SK-N-DZ (cell line): ENCODE results near the gene DPEP2NB. TPM values are rescaled to one million over a fixed set of nuclear protein-coding genes. Genes with fewer than 3 reads are reported as not detected.
A peak's percentile ranks its signal among the peaks of the same experiment; 100 is the strongest.
"Not testable (repeated sequence)": the region's sequence is repeated elsewhere in the genome, so short reads cannot be mapped to it uniquely, and the experiment has no call there.

Experiments
- DNase-seq: peaks from one replicate; pipeline ENCODE4 v3.0.0-alpha.2; 2015; ENCODE audit warnings: low spot score
- polyA plus RNA-seq, 2 experiments: library from polyadenylated mRNA; depleted of rRNA; stranded (reverse); fragments of >200 nt; gene quantifications; 2 replicates each; pipeline ENCODE4 v1.2.3, GENCODE V29; 2014

Gene DPEP2NB, protein sequence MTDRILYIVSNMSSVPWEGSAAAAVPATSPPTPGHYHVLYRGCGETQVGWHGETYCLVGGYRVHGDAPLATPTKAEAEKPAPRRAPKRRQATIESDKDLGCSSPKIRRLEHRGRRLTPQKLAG
- not detected in 2 replicates for polyA plus RNA-seq (2014; cell fraction: cytosol; rRNA removed)
- not detected in 2 replicates for polyA plus RNA-seq (2014; cell fraction: nucleus; rRNA removed)

DNA sequence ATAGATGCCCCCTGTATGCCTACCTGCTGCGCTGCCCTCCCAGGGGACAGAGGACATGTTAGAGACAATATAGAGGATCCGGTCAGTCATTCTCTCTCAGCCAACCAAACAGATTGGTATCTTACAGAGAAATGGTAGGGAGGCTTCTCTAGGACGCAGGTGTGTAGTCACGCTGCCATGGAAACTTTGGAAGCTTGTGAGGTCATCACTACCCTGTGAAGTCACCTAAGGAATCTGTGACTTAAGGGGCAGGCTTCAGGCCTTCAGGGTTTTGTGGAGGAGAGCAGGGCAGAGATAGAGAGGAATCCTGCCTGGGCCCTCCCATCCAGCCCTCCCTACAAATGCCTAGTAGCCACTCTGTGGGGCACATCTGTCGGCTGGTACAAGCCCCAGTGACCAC, at the start of gene DPEP2NB:
TSS of gene DPEP2NB (minus strand) at position 231 of the 400 bp plus-strand sequence. CDS start at position 90, 141 bp downstream.
- no peak for DNase-seq

GRCh38 chr16:68064791-68065365, 49.2 kb upstream of the DPEP2NB start:
- DNase-seq, result peak; percentile 69

DNA sequence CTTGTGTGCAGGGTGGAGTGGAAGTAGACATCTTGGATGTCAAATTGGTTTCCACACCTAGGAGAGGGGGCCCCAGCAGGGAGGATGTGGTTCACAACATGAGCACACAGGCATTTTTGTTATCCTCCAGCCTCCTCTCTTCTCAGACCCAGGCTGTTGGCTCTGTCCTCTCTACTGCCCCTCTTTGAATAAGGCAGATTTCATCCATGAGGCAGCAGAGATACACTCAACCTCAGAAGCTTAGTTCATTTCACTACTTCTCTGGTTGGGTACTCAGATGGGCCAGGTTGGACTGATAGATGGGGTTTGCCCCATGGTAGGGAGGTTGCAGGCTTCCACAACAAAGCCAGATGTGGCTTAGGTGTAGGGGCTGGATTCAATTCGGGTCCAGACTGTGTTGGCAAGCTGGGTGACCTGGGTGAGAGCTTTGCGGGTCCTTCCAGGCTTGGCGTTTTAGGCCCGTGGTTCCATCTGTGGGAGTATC, 47.2 kb upstream of the DPEP2NB start:
- no peak for DNase-seq

DNA sequence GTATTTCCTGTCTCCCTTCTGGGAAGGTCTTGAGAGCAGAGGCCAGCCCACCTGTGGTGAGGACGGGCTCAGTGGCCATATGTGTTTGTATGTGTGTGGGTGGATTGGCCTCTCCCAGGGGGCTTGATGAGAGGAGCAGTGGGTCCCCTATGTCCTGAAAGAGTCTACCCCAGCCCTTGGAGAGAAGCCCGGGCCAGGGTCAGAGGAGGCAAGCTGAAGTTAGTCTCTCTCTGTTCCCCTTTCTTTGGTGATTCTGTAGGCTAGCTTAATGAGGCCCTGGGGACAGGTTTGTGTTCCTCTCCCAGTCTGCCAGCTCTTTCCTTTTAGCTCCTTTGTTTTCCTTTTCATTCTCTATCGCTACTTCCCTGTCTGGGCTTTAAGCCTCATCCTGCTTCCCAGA, 45.7 kb upstream of the DPEP2NB start:
- DNase-seq, result no peak

- no peak for DNase-seq
Observed at GRCh38 chr16:68059804-68060203, 44.1 kb upstream of the DPEP2NB start.

DNA sequence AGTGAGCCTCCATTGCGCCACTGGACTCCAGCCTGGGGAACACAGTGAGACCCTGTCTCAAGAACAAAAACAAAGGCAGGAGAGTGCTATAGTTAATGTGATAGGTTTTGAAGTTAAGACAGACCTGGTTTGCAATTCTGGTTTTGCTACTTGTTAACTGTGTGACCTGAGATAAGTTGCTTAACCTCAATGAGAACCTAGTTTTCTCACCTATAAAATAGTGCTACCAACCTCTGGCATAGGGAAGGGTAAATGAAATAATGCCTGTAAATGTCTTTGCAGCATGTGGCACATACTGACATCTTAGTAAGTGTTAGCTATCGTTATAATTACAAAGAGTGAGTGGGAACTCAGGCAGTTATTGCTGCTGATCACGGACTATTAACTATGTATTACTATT, 39.7 kb upstream of the DPEP2NB start:
- no peak for DNase-seq

DNA sequence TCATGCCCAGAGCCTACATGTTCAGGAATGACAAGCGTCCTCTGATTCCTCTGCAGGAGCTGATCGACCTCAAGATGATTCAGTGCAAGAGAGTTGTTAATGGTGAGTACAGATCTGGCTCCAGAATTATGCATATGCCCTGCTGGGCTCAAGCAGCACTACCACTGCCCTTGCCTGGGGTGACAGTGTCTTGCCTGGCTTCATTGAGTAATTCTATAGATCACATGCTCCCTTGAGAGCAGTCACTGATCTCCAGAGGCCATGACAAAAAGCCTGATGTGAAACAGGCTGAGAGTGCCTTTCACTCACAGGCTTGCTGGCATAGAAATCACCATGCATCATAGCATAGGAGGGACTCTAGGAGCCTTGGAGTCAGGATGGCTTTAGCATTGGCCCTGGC, 33.7 kb upstream of the DPEP2NB start:
- no peak for DNase-seq

- DNase-seq, result no peak
Observed at GRCh38 chr16:68047987-68048386, 32.3 kb upstream of the DPEP2NB start.

- no peak for DNase-seq
Observed at GRCh38 chr16:68046106-68046505, 30.4 kb upstream of the DPEP2NB start.

DNA sequence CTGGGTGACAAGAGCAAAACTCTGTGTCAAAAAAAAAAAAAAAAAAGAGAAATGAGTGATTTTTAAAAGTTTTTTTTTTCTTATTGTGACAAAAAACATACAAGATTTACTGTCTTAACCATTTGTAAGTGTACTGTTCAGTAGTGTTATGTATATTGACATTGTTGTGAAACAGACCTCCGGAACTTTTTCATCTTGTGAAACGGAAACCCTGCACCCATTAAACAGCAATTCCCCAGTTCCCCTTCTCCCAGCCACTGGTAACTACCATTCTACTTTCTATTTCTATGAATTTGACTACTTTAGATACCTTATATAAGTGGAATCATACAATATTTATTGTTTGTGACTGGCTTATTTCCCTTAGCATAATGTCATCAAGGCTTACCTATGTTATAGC, 26.1 kb upstream of the DPEP2NB start:
- no peak for DNase-seq

GRCh38 chr16:68040506-68041288, 25.0 kb upstream of the DPEP2NB start:
- DNase-seq, result peak; percentile 66

DNA sequence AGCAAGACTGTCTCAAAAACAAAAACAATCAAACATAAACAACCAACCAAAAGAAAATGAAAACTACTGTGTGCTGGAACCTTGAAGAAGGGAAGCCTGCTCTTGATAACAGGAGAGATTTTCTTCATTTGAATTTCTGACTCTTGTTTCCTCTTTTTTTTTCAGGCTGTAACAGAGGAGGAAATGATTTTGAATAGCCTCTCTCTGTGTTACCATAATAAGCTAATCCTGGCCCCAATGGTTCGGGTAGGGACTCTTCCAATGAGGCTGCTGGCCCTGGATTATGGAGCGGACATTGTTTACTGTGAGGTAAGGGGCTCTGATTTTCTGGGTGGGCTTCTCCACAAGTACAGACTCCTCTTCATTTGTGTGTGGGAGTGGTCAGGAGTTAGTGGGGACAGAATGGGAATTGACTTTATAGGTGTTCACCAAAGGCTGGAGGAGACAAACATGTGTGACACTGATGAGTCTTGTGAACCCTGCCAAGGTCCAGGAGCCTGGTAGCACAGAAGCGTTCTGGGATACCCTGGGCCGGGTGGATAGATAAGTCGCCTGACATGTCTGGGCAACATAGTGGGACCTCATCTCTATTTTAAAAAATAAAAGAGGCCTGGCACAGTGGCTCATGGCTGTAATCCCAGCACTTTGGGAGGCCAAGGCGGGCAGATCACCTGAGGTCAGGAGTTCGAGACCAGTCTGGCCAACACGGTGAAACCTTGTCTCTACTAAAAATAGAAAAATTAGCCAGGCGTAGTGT, 22.3 kb upstream of the DPEP2NB start:
- no peak for DNase-seq

GRCh38 chr16:68035227-68035626, 19.5 kb upstream of the DPEP2NB start:
- DNase-seq, result peak; percentile 59

- DNase-seq, result no peak
Observed at GRCh38 chr16:68033101-68033500, 17.4 kb upstream of the DPEP2NB start.

DNA sequence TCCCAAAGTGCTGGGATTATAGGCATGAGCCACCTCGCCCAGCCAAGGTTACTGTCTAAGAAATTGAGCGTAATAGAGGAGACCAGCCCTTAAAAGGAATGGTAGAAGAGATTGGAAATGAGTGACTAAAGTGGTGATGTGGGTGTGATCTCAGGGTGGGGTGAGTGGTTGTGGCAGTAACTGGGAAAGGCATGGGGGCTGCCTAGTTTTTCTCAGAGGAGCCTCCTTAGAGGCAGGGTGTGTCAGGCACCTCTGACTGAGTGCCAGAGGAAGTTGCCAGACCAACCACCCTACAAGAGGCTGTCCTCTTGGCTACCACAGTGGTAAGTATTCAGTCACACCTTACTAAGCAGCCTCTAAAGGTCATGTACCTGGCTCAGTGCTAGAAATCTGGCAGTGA, 16.2 kb upstream of the DPEP2NB start:
- no peak for DNase-seq

DNA sequence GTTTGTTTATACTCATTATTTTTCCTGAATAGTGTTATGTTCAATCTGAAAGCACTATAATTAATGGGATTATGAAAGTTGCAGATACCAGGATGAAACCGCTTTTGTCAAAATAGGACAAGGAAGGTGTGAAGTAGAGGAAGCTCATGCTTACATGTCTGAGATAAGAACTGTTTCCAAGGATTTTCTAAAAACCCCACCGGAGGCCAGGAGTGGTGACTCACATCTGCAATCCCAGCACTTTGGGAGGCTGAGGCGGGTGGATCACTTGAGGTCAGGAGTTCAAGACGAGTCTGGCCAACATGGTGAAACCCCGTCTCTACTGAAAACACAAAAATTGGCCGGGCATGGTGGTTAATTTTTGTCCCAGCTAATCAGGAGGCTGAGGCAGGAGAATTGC, 14.4 kb upstream of the DPEP2NB start:
- DNase-seq, result not testable (repeated sequence)

DNA sequence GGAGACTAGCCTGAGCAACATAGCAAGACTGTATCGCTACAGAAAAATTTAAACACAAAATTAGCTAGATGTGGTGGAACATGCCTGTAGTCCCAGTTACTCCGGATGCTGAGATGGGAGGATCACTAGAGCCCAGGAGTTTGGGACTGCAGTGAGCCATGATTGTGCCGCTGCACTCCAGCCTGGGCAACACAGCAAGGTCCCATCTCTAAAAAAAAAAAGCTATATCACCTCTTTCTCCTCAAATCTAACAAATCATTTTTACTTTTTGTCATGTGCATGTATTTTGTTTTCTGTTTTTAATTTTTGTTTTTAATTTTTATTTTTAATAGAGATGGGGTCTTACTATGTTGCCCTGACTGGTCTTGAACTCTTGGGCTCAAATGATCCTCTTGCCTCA, 13.3 kb upstream of the DPEP2NB start:
- no peak for DNase-seq

- peak; percentile 88 for DNase-seq
Observed at GRCh38 chr16:68022728-68023537, 7.2 kb upstream of the DPEP2NB start, which contains the start of the genes DDX28 and DUS2. DDX28 (minus strand) TSS chr16:68023232; CDS start chr16:68023202, 30 bp downstream. DUS2 (plus strand) TSS chr16:68023284; CDS start chr16:68038024, 14,740 bp downstream.

DNA sequence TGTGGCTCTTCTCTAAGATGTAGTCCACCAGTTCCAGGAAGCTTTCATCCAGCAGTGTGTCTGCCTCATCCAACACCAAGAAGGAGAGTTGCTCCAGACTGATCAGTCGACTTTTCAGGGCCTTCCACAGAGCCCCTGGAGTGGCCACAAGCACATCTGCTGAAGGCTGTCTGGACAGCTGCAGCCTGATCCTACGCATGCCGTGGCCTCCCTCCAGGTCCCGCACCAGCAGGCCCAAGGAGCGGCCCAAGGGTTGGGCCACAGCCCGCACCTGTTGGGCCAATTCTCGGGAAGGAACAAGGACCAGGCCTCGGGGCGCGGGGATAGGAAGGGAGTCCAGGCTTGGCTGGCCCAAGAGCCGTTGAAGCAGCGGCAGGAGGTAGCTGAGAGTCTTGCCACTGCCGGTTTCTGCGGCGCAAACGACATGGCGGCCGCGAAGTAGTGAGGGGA, 6.6 kb upstream of the DPEP2NB start:
- no peak for DNase-seq

DNA sequence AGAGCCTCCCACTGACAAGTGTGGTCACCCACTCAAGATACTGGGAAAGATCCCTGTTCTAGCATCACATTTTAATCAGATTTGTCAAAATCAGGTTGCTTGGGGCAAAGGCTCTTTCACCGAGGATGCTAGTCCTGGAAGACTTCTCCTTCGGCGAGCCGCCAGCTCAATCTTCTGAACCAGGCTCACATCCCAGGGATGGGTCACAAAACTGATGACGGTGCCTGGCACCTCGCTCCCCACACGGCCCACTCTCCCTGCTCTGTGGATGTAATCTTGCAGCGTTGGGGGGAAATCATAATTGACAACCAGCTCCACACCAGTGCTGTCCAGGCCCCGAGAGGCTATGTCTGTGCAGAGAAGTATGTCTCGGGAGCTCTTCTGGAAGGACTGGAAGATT, 5.8 kb upstream of the DPEP2NB start:
- no peak for DNase-seq

DNA sequence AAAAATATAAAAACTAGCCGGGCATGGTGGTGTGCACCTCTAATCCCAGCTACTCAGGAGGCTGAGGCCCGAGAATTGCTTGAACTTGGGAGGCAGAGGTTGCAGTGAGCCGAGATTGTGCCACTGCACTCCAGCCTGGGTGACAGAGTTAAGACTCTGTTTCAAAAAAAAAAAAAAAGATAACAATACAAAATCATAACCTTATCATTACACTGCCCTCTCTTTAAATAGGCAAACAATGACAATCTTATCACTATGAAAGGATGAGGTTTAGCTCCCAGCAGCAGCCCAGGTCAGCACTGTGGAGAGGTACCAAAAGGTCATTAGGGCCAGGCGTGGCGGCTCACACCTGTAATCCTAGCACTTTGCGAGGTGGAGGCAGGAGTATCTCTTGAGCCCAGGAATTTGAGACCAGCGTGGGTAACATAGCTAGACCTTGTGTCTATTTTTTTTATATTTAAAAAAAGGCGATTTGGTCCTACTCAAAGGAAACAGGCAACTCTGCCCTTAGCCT, 3.5 kb upstream of the DPEP2NB start:
- no peak for DNase-seq
